Ovary (tissue), 3 donors: Measurements from ENCODE around the gene DNAH6.

Source experiments
- EP300 ChIP-seq: sonication (generic); formaldehyde crosslinking; IDR thresholded peaks from one replicate; pipeline ENCODE4 v1.6.1; 2017; ENCODE audit warnings: antibody characterized with exemption
- POLR2A ChIP-seq: fragments of 450-650 bp; IDR thresholded peaks from one replicate; pipeline ENCODE4 v1.6.1; 2017; ENCODE audit warnings: antibody characterized with exemption, mild to moderate bottlenecking, moderate library complexity
- TF ChIP-seq, protein P1 (sequence below), 3 donors: fragments of 450-650 bp in 2 of 3; fragments of 200-600 bp in 1 of 3; IDR thresholded peaks; one replicate each; pipeline versions ENCODE4 v1.5.1 to v1.8.0; 2016 to 2022; ENCODE audit warnings: antibody characterized with exemption in 3 of 3, mild to moderate bottlenecking in 1 of 3
- donor health status: DM: no; HTN: no; CAD: no.

DNA sequence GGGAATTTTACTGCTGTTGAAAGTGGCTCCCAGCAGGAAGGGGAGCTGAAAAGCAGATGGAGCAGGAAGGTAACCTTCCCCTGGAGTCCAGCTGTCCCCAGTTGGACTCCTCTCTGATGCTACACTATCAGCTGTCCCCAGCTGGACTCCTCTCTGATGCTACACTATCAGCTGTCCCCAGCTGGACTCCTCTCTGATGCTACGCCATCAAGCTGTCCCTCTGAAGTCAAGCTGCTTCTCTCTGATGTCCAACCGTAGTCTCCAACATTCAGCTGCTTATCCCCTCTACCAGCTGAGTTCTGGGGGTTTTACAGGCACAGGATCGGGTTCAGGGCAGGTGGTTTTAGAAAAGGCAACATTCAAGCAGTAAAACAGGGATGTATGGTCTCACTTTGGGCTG is 37.4 kb upstream of the DNAH6 start:
- TF ChIP-seq, protein P1, sequence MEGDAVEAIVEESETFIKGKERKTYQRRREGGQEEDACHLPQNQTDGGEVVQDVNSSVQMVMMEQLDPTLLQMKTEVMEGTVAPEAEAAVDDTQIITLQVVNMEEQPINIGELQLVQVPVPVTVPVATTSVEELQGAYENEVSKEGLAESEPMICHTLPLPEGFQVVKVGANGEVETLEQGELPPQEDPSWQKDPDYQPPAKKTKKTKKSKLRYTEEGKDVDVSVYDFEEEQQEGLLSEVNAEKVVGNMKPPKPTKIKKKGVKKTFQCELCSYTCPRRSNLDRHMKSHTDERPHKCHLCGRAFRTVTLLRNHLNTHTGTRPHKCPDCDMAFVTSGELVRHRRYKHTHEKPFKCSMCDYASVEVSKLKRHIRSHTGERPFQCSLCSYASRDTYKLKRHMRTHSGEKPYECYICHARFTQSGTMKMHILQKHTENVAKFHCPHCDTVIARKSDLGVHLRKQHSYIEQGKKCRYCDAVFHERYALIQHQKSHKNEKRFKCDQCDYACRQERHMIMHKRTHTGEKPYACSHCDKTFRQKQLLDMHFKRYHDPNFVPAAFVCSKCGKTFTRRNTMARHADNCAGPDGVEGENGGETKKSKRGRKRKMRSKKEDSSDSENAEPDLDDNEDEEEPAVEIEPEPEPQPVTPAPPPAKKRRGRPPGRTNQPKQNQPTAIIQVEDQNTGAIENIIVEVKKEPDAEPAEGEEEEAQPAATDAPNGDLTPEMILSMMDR (IDR thresholded peaks at IDR 0.05): no peak
- TF ChIP-seq POLR2A: no peak
- TF ChIP-seq EP300: no peak
